Measurements from ENCODE around the gene GATA5. TPM values are rescaled to one million over a fixed set of nuclear protein-coding genes. Genes with fewer than 3 reads are reported as not detected.

The GATA5 gene
- total RNA-seq, 3 donors from 2014 or later = 0.73 TPM; not detected in 2

- H3K27me3 ChIP-seq = peaks cover 3 to 58% of the 10 kb centered on the region in 2 donors
Measured at GRCh38 chr20:62455929-62456328, 19.9 kb downstream of the GATA5 start.

GRCh38 chr20:62454904-62455636 is 20.7 kb downstream of the GATA5 start:
- Histone ChIP-seq H3K9me3 (no peaks in the 10 kb centered on the region), H3K36me3 (no peaks in the 10 kb centered on the region), H3K4me3 (no peak overlapping the region), H3K4me1 (no peaks in the 10 kb centered on the region), H3K27ac (no peak overlapping the region), H3K27me3 (peaks cover 3 to 61% of the 10 kb centered on the region in 2 donors)
- intact Hi-C loops (cut with DNase I; ENCODE audit: low total_unique reads) = no loop called here
- TF ChIP-seq CTCF (IDR thresholded peaks at IDR 0.05) = no peak
- no peak for TF ChIP-seq POLR2A (IDR thresholded peaks at IDR 0.05)
- TF ChIP-seq POLR2AphosphoS5 (IDR thresholded peaks at IDR 0.05) = no peak
- no peak for DNase-seq (ENCODE audit: low spot score in 2 of 2)

More at GRCh38 chr20:62455929-62456328, 19.9 kb downstream of the GATA5 start:
- Histone ChIP-seq H3K36me3 (no peaks in the 10 kb centered on the region), H3K4me1 (no peaks in the 10 kb centered on the region), H3K4me3 (no peak overlapping the region), H3K27ac (no peak overlapping the region), H3K9me3 (no peaks in the 10 kb centered on the region)
- intact Hi-C loops (cut with DNase I; ENCODE audit: low total_unique reads) = no loop called here
- TF ChIP-seq CTCF (IDR thresholded peaks at IDR 0.05) (no peak), POLR2A (IDR thresholded peaks at IDR 0.05) (no peak), POLR2AphosphoS5 (IDR thresholded peaks at IDR 0.05) (no peak)
- DNase-seq (ENCODE audit: low spot score in 2 of 2) = no peak

- Histone ChIP-seq H3K9me3 (no peaks in the 10 kb centered on the region), H3K4me3 (no peak overlapping the region), H3K27ac (no peak overlapping the region), H3K27me3 (peaks cover 3 to 64% of the 10 kb centered on the region in 2 donors), H3K4me1 (no peaks in the 10 kb centered on the region), H3K36me3 (no peaks in the 10 kb centered on the region)
- intact Hi-C loops (cut with DNase I; ENCODE audit: low total_unique reads) = no loop called here
- TF ChIP-seq POLR2AphosphoS5 (IDR thresholded peaks at IDR 0.05) (no peak), POLR2A (IDR thresholded peaks at IDR 0.05) (no peak), CTCF (IDR thresholded peaks at IDR 0.05) (no peak)
- no peak for DNase-seq (ENCODE audit: low spot score in 2 of 2)
Measured at GRCh38 chr20:62453186-62453808, 22.5 kb downstream of the GATA5 start.

GRCh38 chr20:62452475-62453095 is 23.2 kb downstream of the GATA5 start:
- intact Hi-C loops (cut with DNase I; ENCODE audit: low total_unique reads) = loop anchor here (1.0 kb wide), 1 partner anchor 44 kb away; no protein-coding TSS in a partner anchor
- Histone ChIP-seq H3K27me3 (peaks cover 3 to 63% of the 10 kb centered on the region in 2 donors), H3K36me3 (no peaks in the 10 kb centered on the region), H3K27ac (no peak overlapping the region), H3K9me3 (no peaks in the 10 kb centered on the region), H3K4me3 (no peak overlapping the region), H3K4me1 (no peaks in the 10 kb centered on the region)
- DNase-seq (ENCODE audit: low spot score in 2 of 2) = no peak
- no peak for TF ChIP-seq POLR2AphosphoS5 (IDR thresholded peaks at IDR 0.05)
- no peak for TF ChIP-seq POLR2A (IDR thresholded peaks at IDR 0.05)
- TF ChIP-seq CTCF (IDR thresholded peaks at IDR 0.05) = no peak

- Histone ChIP-seq H3K27ac (no peak overlapping the region), H3K4me1 (no peaks in the 10 kb centered on the region), H3K4me3 (no peak overlapping the region), H3K27me3 (peaks cover 3 to 63% of the 10 kb centered on the region in 2 donors), H3K36me3 (no peaks in the 10 kb centered on the region), H3K9me3 (no peaks in the 10 kb centered on the region)
- no peak for TF ChIP-seq POLR2A (IDR thresholded peaks at IDR 0.05)
- no peak for TF ChIP-seq POLR2AphosphoS5 (IDR thresholded peaks at IDR 0.05)
- no peak for TF ChIP-seq CTCF (IDR thresholded peaks at IDR 0.05)
- DNase-seq (ENCODE audit: low spot score in 2 of 2) = no peak
- intact Hi-C loops (cut with DNase I; ENCODE audit: low total_unique reads) = loop anchor here (1.0 kb wide), 1 partner anchor 44 kb away; no protein-coding TSS in a partner anchor
Measured at GRCh38 chr20:62451970-62452369, 23.8 kb downstream of the GATA5 start.
